ENCODE data around the gene ZNF787. TPM values are rescaled to one million over a fixed set of nuclear protein-coding genes. Genes with fewer than 3 reads are reported as not detected.
A peak's percentile ranks its signal among the peaks of the same experiment; 100 is the strongest.

The ZNF787 gene
- total and polyA plus RNA-seq, 10 donors, result 16.6 to 53.8 (median 30.9) TPM

- WGBS, 5 donors, result 21 to 42% (median 26%) methylated on average over 9 of the region's 9 CpGs
- no peak overlapping the region for H3K4me3 ChIP-seq
- peaks cover 0 to 45% (median 29%) of the 10 kb centered on the region in 6 donors for H3K36me3 ChIP-seq
- H3K27ac ChIP-seq, result no peak overlapping the region
- peaks cover 0 to 7% (median 0%) of the 10 kb centered on the region in 7 donors for H3K27me3 ChIP-seq (replicated peaks in 1 of 7)
- no peaks in the 10 kb centered on the region for H3K9me3 ChIP-seq
- TF ChIP-seq POLR2A (IDR thresholded peaks at IDR 0.05), result no peak
- TF ChIP-seq, protein P1, sequence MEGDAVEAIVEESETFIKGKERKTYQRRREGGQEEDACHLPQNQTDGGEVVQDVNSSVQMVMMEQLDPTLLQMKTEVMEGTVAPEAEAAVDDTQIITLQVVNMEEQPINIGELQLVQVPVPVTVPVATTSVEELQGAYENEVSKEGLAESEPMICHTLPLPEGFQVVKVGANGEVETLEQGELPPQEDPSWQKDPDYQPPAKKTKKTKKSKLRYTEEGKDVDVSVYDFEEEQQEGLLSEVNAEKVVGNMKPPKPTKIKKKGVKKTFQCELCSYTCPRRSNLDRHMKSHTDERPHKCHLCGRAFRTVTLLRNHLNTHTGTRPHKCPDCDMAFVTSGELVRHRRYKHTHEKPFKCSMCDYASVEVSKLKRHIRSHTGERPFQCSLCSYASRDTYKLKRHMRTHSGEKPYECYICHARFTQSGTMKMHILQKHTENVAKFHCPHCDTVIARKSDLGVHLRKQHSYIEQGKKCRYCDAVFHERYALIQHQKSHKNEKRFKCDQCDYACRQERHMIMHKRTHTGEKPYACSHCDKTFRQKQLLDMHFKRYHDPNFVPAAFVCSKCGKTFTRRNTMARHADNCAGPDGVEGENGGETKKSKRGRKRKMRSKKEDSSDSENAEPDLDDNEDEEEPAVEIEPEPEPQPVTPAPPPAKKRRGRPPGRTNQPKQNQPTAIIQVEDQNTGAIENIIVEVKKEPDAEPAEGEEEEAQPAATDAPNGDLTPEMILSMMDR (IDR thresholded peaks at IDR 0.05 in 8 of 11, conservative IDR thresholded peaks at IDR 0.05 in 3 of 11), result no peak
- TF ChIP-seq POLR2AphosphoS5 (IDR thresholded peaks at IDR 0.05), result no peak
- H3K4me1 ChIP-seq, result peaks cover 0 to 3% (median 0%) of the 10 kb centered on the region in 6 donors
- intact Hi-C loops (cut with DNase I; ENCODE audit: low total_unique reads), result no loop called here
- no peak for DNase-seq
Measured at GRCh38 chr19:56162258-56162657, 41.2 kb upstream of the ZNF787 start.

- peaks cover 0 to 9% (median 0%) of the 10 kb centered on the region in 6 donors for H3K4me1 ChIP-seq
- intact Hi-C loops (cut with DNase I; ENCODE audit: low total_unique reads), result no loop called here
- H3K9me3 ChIP-seq, result no peaks in the 10 kb centered on the region
- peaks cover 0 to 52% (median 30%) of the 10 kb centered on the region in 6 donors for H3K36me3 ChIP-seq
- no peak overlapping the region for H3K27ac ChIP-seq
- 94 to 98% (median 95%) methylated on average over 10 to 11 of the region's 11 CpGs for WGBS, 5 donors
- no peak for DNase-seq
- peaks cover 0 to under 1% (median 0%) of the 10 kb centered on the region in 7 donors for H3K27me3 ChIP-seq (replicated peaks in 1 of 7)
- peak in 1 of 3 donors; percentile 38 for TF ChIP-seq POLR2AphosphoS5 (IDR thresholded peaks at IDR 0.05)
- TF ChIP-seq, protein P1 (IDR thresholded peaks at IDR 0.05 in 8 of 11, conservative IDR thresholded peaks at IDR 0.05 in 3 of 11), result no peak
- H3K4me3 ChIP-seq, result no peak overlapping the region
Measured at GRCh38 chr19:56161534-56161933, 40.4 kb upstream of the ZNF787 start.

GRCh38 chr19:56159622-56160271, 38.7 kb upstream of the ZNF787 start:
- TF ChIP-seq, protein P1 (IDR thresholded peaks at IDR 0.05 in 8 of 11, conservative IDR thresholded peaks at IDR 0.05 in 3 of 11), result no peak
- TF ChIP-seq POLR2AphosphoS5 (IDR thresholded peaks at IDR 0.05) (no peak), POLR2A (IDR thresholded peaks at IDR 0.05) (no peak)
- Histone ChIP-seq H3K36me3 (peaks cover 0 to 70% (median 36%) of the 10 kb centered on the region in 6 donors), H3K4me1 (peaks cover 0 to 13% (median 0%) of the 10 kb centered on the region in 6 donors), H3K9me3 (no peaks in the 10 kb centered on the region), H3K27ac (no peak overlapping the region), H3K4me3 (no peak overlapping the region), H3K27me3 (replicated peaks in 1 of 7) (no peaks in the 10 kb centered on the region)
- 97 to 98% (median 97%) methylated on average over 41 to 69 of the region's 69 CpGs for WGBS, 5 donors
- DNase-seq, result no peak
- intact Hi-C loops (cut with DNase I; ENCODE audit: low total_unique reads), result no loop called here

DNA sequence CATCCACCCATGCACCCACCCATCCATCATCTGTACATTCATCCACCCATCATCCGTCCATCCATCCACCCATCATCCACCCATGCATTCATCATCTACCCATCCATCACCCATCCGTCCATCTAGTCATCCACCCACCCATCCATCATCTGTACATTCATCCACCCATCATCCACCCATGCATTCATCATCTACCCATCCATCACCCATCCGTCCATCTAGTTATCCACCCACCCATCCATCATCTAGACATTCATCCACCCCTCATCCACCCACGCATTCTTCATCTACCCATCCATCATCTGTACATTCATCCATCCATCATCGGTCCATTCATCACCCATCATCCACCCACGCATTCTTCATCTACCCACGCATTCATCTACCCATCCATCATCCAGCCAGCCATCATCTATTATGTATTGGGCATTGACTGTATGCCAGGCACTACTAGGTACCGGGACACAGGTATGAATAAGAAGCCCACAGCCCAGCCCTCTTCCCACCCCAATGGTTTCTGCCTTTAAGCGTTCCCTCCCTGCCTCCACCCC, 38.0 kb upstream of the ZNF787 start:
- H3K36me3 ChIP-seq, result peaks cover 0 to 77% (median 36%) of the 10 kb centered on the region in 6 donors
- WGBS, 5 donors, result 93 to 97% (median 95%) methylated on average over 9 of the region's 9 CpGs
- no peak overlapping the region for H3K4me3 ChIP-seq
- no peak overlapping the region for H3K27ac ChIP-seq
- no peaks in the 10 kb centered on the region for H3K9me3 ChIP-seq
- H3K4me1 ChIP-seq, result peaks cover 0 to 13% (median 0%) of the 10 kb centered on the region in 6 donors
- DNase-seq, result no peak
- TF ChIP-seq, protein P1 (IDR thresholded peaks at IDR 0.05 in 8 of 11, conservative IDR thresholded peaks at IDR 0.05 in 3 of 11), result no peak
- TF ChIP-seq POLR2AphosphoS5 (IDR thresholded peaks at IDR 0.05) (no peak), POLR2A (IDR thresholded peaks at IDR 0.05) (no peak)
- H3K27me3 ChIP-seq (replicated peaks in 1 of 7), result no peaks in the 10 kb centered on the region
- intact Hi-C loops (cut with DNase I; ENCODE audit: low total_unique reads), result no loop called here

All from spleen (tissue), 11 donors.